Trophoblast cell (in vitro differentiated cells and primary cell): ENCODE data around the gene NCK2.
A peak's percentile ranks its signal among the peaks of the same experiment; 100 is the strongest.

Source experiments
- DNase-seq, 2 donors: peaks; one replicate each; pipeline ENCODE4 v3.0.0-alpha.2; 2016
- H2AFZ ChIP-seq: 2 replicates; pipeline ENCODE4 v1.6.1; 2013; ENCODE audit warnings: low read length, moderate library complexity, mild to moderate bottlenecking; ENCODE audit not compliant: insufficient read depth, poor library complexity
- H2AK5ac ChIP-seq: 2 replicates; pipeline ENCODE4 v1.6.1; 2013; ENCODE audit warnings: mild to moderate bottlenecking, low read length
- H2BK120ac ChIP-seq: 2 replicates; pipeline ENCODE4 v1.6.1; 2013; ENCODE audit warnings: low read length, mild to moderate bottlenecking, moderate library complexity; ENCODE audit not compliant: insufficient read depth, poor library complexity
- H2BK12ac ChIP-seq: 2 replicates; pipeline ENCODE4 v1.6.1; 2013; ENCODE audit warnings: mild to moderate bottlenecking, low read length, moderate library complexity
- H2BK5ac ChIP-seq: 2 replicates; pipeline ENCODE4 v1.6.1; 2013; ENCODE audit warnings: low read length, low read depth, moderate library complexity, mild to moderate bottlenecking; ENCODE audit not compliant: poor library complexity
- H3K14ac ChIP-seq: 2 replicates; pipeline ENCODE4 v1.6.1; 2013; ENCODE audit warnings: mild to moderate bottlenecking, low read length
- H3K18ac ChIP-seq: 2 replicates; pipeline ENCODE4 v1.6.1; 2013; ENCODE audit warnings: mild to moderate bottlenecking, low read length
- H3K23ac ChIP-seq: 2 replicates; pipeline ENCODE4 v1.6.1; 2013; ENCODE audit warnings: low read length
- H3K27ac ChIP-seq: 2 replicates; pipeline ENCODE4 v1.5.1; 2013; ENCODE audit warnings: low read depth, mild to moderate bottlenecking, inconsistent platforms, low read length, moderate library complexity
- H3K27me3 ChIP-seq: 2 replicates; pipeline ENCODE4 v1.6.1; 2013; ENCODE audit warnings: inconsistent platforms, mild to moderate bottlenecking, low read length, moderate library complexity; ENCODE audit not compliant: insufficient read depth
- H3K36me3 ChIP-seq, 2 experiments: 1 replicate in 1 of 2; 2 replicates in 1 of 2; pipeline ENCODE4 v1.6.1; 2013; ENCODE audit warnings: low read length in 2 of 2, mild to moderate bottlenecking in 2 of 2, moderate library complexity in 1 of 2; ENCODE audit not compliant: insufficient read depth in 2 of 2, control insufficient read depth in 1 of 2
- H3K4ac ChIP-seq: 2 replicates; pipeline ENCODE4 v1.6.1; 2013; ENCODE audit warnings: low read depth, mild to moderate bottlenecking, low read length, moderate library complexity
- H3K4me1 ChIP-seq, 2 experiments: 1 replicate in 1 of 2; 2 replicates in 1 of 2; pipeline ENCODE4 v1.6.1; 2013; ENCODE audit warnings: low read length in 2 of 2, mild to moderate bottlenecking in 2 of 2, moderate library complexity in 1 of 2; ENCODE audit not compliant: insufficient read depth in 2 of 2, control insufficient read depth in 1 of 2
- H3K4me2 ChIP-seq: 2 replicates; pipeline ENCODE4 v1.6.1; 2013; ENCODE audit warnings: inconsistent platforms, mild to moderate bottlenecking, low read length, moderate library complexity
- H3K4me3 ChIP-seq: 2 replicates; pipeline ENCODE4 v1.5.1; 2013; ENCODE audit warnings: mild to moderate bottlenecking, low read depth, low read length, inconsistent platforms
- H3K79me1 ChIP-seq: one replicate; pipeline ENCODE4 v1.6.1; 2013; ENCODE audit warnings: low read length
- H3K79me2 ChIP-seq: 2 replicates; pipeline ENCODE4 v1.6.1; 2013; ENCODE audit warnings: low read length, mild to moderate bottlenecking; ENCODE audit not compliant: control insufficient read depth, insufficient read depth, poor library complexity
- H3K9ac ChIP-seq: 2 replicates; pipeline ENCODE4 v1.6.1; 2013; ENCODE audit warnings: mild to moderate bottlenecking, low read length
- H3K9me3 ChIP-seq: 2 replicates; pipeline ENCODE4 v1.6.1; 2013; ENCODE audit warnings: low read depth, mild to moderate bottlenecking, control low read depth, inconsistent platforms, low read length; ENCODE audit not compliant: insufficient read depth
- H4K12ac ChIP-seq: 2 replicates; pipeline ENCODE4 v1.6.1; 2013; ENCODE audit warnings: low read depth, mild to moderate bottlenecking, low read length, moderate library complexity
- H4K8ac ChIP-seq: 2 replicates; pipeline ENCODE4 v1.6.1; 2013; ENCODE audit warnings: low read depth, mild to moderate bottlenecking, low read length, moderate library complexity
- H4K91ac ChIP-seq: one replicate; pipeline ENCODE4 v1.6.1; 2013; ENCODE audit warnings: low read depth, mild to moderate bottlenecking, low read length, moderate library complexity
- WGBS: extraction: QIAGEN DNeasy Blood & Tissue Kit; methylation state at CpG from one replicate; pipeline ENCODE4 v1.1.7; 2013; ENCODE audit warnings: missing lambda C conversion rate; ENCODE audit not compliant: insufficient read length, insufficient coverage; ENCODE audit errors: extremely low coverage; 5-methylcytosine and 5-hydroxymethylcytosine counted together

Gene NCK2

DNA sequence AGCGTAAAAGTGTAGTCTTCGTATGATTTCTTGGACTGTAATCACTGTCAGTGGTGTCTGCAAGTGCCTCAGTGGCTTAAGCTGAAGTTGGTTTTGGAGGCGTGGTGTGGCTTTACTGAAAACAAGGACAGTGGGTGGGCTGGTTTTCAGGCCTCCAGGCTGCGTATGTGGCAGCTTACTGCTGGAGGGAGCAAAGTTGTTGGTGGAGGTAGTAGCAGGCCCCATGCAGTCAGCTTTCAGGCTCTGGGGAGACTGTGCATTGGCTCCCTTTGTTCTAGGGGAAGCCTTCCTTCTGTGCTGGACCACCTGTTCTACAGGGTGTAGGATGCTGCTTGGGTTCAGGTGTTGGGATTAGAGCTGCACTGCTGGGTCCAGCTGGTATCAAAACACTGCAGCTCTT is 91.6 kb downstream of the NCK2 start:
- Histone ChIP-seq H3K18ac (no peak overlapping the region), H3K4me2 (no peak overlapping the region)
- no CpG with 5 or more reads among the region's 4 CpGs for WGBS

DNA sequence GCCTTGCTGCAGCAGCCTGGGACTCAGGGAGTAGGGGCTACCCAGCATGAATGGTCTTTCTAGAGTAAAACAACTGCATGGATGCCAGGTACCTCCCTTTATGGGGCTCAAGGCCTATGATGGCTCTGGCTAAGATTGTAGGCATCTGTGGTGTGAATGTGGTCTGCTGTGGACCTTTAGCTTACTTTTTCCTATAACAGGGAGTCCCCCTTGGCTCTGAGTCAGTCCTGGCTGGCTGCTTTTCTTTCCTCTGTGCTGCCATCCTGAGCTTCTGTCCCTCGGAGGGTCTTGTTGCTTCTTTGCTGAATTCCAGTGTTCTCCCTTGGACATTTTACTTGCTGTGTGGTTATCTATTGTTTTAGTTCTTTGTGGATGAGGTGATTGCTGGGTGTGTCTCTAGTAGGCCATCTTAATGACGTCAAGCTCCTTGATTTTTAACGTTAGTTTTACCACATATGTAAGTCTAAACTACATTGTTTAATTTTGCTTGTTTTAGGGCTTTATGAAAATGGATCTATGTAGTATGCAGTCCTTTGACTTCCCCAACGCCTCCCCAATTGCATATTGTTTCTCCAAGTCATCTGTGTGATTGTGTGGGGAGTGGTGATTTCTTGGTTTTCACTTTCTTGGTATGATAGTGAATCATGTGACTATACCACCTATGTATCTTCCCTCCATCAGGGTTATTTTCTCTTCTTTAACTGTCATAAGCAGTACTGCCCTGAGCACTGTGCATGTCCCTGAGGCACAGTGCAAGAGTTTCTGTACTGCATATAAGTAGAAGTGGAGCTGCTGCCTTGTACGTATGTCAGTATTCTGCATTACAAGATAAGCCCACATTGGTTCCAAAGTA is 92.4 kb downstream of the NCK2 start:
- DNase-seq: no peak
- no peak overlapping the region for H4K91ac ChIP-seq
- no peak overlapping the region for H4K8ac ChIP-seq
- peaks cover 0 to 3% of the 10 kb centered on the region in 2 experiments for H3K36me3 ChIP-seq
- H3K9ac ChIP-seq: no peak overlapping the region
- no peak overlapping the region for H2BK5ac ChIP-seq
- no CpG with 5 or more reads among the region's 5 CpGs for WGBS
- H3K23ac ChIP-seq: no peak overlapping the region
- H2BK120ac ChIP-seq: no peak overlapping the region
- H3K79me2 ChIP-seq: peaks cover 5% of the 10 kb centered on the region
- peaks cover 5% of the 10 kb centered on the region for H3K9me3 ChIP-seq
- no peak overlapping the region for H4K12ac ChIP-seq
- H3K4ac ChIP-seq: peak overlapping the region; percentile 30
- H3K79me1 ChIP-seq: no peaks in the 10 kb centered on the region
- no peak overlapping the region for H2AFZ ChIP-seq
- H3K4me1 ChIP-seq: peaks cover 9 to 16% of the 10 kb centered on the region in 2 experiments
- H3K4me3 ChIP-seq: no peak overlapping the region
- no peak overlapping the region for H2AK5ac ChIP-seq
- no peak overlapping the region for H3K4me2 ChIP-seq
- H3K14ac ChIP-seq: no peak overlapping the region
- H3K27me3 ChIP-seq: no peaks in the 10 kb centered on the region
- H3K18ac ChIP-seq: no peak overlapping the region
- H3K27ac ChIP-seq: no peak overlapping the region
- no peak overlapping the region for H2BK12ac ChIP-seq

More for the DNA sequence above, 91.6 kb downstream of the NCK2 start:
- Histone ChIP-seq H3K27me3 (no peaks in the 10 kb centered on the region), H4K12ac (no peak overlapping the region), H3K4ac (peak overlapping the region; percentile 30), H3K36me3 (peaks cover 0 to 3% of the 10 kb centered on the region in 2 experiments), H2AFZ (no peak overlapping the region), H4K8ac (no peak overlapping the region), H4K91ac (no peak overlapping the region), H2BK12ac (no peak overlapping the region), H3K9ac (no peak overlapping the region), H3K79me2 (peaks cover 5% of the 10 kb centered on the region), H3K9me3 (peaks cover 5% of the 10 kb centered on the region), H3K14ac (no peak overlapping the region), H2BK5ac (no peak overlapping the region), H3K79me1 (no peaks in the 10 kb centered on the region), H3K4me1 (peaks cover 7 to 16% of the 10 kb centered on the region in 2 experiments), H3K27ac (no peak overlapping the region), H3K23ac (no peak overlapping the region), H2AK5ac (no peak overlapping the region), H2BK120ac (no peak overlapping the region), H3K4me3 (no peak overlapping the region)
- no peak for DNase-seq

DNA sequence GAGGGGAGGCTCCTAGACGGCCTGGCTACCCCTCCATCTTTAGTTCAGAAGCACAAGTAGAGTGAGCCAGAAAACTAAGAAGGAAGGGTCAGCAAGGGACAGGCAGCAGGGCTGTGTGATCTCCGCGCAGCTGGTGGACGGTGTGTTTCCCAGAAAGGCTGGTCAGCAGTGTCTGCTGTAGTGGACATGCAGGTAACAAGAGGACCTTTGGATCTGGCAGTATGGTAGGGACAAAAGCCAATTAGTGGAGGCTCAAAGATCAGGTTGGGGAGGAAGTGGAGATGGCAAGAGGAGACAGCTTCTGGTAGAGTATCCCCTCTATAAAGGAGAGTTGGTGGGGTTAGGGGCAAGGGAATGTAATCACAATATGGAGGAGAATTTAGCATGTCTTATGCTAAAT is 95.1 kb downstream of the NCK2 start:
- no CpG with 5 or more reads among the region's 4 CpGs for WGBS
- no peak overlapping the region for H4K12ac ChIP-seq
- H3K27ac ChIP-seq: no peak overlapping the region
- H2BK5ac ChIP-seq: no peak overlapping the region
- no peak overlapping the region for H2AK5ac ChIP-seq
- H3K18ac ChIP-seq: no peak overlapping the region
- peaks cover 17 to 27% of the 10 kb centered on the region in 2 experiments for H3K4me1 ChIP-seq
- H3K14ac ChIP-seq: no peak overlapping the region
- H3K79me2 ChIP-seq: peaks cover 5% of the 10 kb centered on the region
- no peak overlapping the region for H3K23ac ChIP-seq
- peaks cover 0 to 3% of the 10 kb centered on the region in 2 experiments for H3K36me3 ChIP-seq
- H4K91ac ChIP-seq: no peak overlapping the region
- H2BK12ac ChIP-seq: no peak overlapping the region
- H3K9ac ChIP-seq: no peak overlapping the region
- no peaks in the 10 kb centered on the region for H3K27me3 ChIP-seq
- no peaks in the 10 kb centered on the region for H3K79me1 ChIP-seq
- DNase-seq: no peak
- no peak overlapping the region for H4K8ac ChIP-seq
- no peak overlapping the region for H2BK120ac ChIP-seq
- no peak overlapping the region for H3K4me2 ChIP-seq
- no peak overlapping the region for H3K4ac ChIP-seq
- peaks cover 5% of the 10 kb centered on the region for H3K9me3 ChIP-seq
- H3K4me3 ChIP-seq: no peak overlapping the region
- no peak overlapping the region for H2AFZ ChIP-seq

DNA sequence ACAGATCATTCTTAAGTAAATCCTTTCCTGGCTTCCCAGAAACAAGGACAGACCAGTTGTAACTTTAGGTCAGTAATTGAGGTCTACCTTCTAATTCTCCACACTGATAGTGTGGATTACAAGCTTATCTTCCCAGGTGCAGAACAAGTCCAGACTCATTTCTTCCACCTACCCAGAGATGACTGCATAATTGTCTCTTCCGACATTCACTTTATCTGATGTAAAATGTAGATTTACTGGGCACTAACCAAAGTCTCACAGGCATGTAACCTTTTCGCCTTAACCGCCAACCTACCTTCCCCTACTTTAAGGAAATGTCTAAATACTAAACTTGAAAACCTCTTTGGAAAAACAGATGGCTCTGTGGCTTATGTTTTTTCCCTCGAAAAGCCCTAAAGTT is 96.2 kb downstream of the NCK2 start:
- Histone ChIP-seq H2BK12ac (no peak overlapping the region), H3K36me3 (peaks cover 0 to 3% of the 10 kb centered on the region in 2 experiments), H3K23ac (no peak overlapping the region), H2AFZ (no peak overlapping the region), H3K79me1 (no peaks in the 10 kb centered on the region), H3K4me1 (peaks cover 17 to 29% of the 10 kb centered on the region in 2 experiments), H4K91ac (no peak overlapping the region), H2BK5ac (no peak overlapping the region), H4K8ac (no peak overlapping the region), H3K79me2 (peaks cover 5% of the 10 kb centered on the region), H2AK5ac (no peak overlapping the region), H3K9me3 (peaks cover 5% of the 10 kb centered on the region), H3K27ac (no peak overlapping the region), H2BK120ac (peak overlapping the region; percentile 36), H3K18ac (no peak overlapping the region), H3K4ac (no peak overlapping the region), H3K4me3 (no peak overlapping the region), H3K9ac (no peak overlapping the region), H4K12ac (no peak overlapping the region), H3K14ac (no peak overlapping the region), H3K4me2 (no peak overlapping the region), H3K27me3 (no peaks in the 10 kb centered on the region)
- no CpG with 5 or more reads among the region's 4 CpGs for WGBS
- DNase-seq: peak in 1 of 2 donors; percentile 23
